Measurements from ENCODE around the gene PCSK7.

PCSK7 gene

GRCh38 chr11:117180020-117180419 is 51.9 kb downstream of the PCSK7 start:
- no peak for DNase-seq

DNA sequence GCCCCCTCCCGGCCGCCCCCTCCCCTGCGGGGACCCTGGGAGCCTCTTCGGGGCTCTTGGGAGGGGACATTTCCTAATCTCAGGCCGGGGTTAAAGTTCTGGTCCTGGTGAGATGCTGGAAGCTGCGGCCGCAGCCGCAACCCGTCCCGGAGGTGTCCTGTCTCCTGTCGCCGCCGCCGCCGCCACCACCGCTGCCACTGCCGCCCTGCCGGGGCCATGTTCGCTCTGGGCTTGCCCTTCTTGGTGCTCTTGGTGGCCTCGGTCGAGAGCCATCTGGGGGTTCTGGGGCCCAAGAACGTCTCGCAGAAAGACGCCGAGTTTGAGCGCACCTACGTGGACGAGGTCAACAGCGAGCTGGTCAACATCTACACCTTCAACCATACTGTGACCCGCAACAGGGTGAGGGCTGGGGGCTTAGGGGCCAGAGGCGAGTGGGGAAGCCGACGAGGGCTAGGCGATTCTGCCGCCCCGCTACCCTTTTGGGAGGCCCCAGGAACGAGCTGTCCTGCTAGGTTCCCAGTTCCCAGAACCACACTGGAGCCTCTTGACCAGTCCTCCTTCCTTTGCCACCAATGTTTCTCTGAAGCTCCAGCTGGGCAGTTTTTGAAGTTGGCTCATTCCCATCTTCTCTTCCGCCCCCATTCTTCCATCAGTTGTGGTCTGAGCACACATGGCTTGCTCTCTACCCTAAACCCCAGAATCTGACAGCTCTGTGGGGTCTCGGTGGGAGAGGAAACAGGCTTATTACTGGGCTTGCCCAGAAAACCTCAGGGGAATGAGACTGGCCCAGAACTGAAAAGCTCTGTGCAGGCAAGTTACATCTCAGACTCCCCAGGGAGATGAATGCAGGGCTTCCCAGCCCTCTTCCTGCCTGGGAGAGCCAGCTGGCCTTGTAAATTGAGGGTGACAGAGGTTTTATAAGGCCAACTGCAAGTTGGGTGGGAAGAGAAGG is 52.5 kb downstream of the PCSK7 start:
- DNase-seq, result peak; percentile 65

DNA sequence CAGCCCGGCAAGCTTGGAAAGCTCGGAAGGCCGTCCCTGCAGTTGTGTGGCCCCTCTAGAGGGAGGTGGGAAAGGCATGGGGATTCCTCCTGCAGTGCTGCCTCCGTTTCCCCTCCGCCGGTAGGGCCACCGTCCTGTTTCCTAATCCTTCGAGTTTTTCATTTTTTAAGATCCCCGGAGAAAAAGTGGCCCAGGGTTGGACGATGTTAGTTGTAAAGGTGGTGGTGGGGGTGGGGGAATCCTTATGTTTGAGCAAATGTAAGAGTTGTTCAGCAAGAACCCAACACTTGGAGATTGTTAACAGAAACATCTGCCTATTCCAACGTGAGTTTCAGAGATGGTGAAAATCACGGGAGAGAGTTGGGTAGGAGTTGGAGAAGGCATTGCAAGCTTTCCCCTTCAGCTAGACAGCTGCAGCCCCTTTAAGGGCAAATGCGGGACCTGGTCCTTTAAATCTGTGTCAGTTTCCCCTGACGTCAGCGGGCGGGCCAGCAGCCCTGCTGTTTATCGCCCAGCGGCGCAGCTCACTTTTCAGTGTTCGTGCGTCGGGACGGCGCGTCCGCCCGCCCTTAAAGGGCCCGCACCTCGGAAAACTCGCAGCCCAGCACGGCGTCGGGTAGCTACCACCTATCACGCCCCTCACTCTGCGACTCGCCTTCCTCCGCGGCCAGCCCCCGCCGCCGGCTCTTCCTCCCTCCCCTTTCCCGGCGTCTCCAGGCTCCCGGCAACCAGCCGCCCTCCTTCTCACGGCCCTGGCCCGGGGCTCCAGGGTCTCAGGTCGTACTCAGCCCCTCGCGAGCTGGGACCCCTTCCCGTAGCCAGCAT is 53.5 kb downstream of the PCSK7 start, which contains the start of gene SIDT2:
Gene SIDT2 (plus strand): TSS at position 534 of the 825 bp plus-strand sequence. CDS start 521 bp downstream, outside the sequence.
- DNase-seq, result peak; percentile 88 to 91

DNA sequence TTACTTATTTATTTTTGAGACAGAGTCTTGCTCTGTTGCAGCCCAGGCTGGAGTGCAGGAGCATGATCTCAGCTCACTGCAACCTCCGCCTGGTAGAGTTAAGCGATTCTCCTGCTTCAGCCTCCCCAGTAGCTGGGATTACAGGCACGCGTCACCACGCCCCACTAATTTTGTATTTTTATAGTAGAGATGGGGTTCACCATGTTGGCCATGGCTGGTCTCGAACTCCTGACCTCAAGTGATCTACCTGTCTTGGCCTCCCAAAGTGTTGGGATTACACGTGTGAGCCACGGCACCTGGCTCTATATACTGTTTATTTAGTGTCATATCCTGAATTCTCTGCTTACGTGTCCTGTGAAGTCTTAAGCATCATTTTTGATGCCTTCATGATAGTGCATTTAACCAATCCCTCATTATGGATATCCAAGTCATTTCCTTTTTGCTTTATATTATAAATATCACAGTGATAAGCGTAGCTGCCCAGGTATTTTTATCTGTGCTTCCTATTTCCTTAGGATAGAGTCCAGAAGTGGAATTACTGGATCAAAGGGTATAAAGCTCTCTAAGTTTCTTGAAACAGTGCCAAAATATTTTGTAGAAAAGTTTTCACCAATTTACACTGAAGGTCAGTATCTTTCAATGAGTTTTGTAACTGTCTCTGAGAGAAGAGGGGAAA is 54.2 kb downstream of the PCSK7 start:
- DNase-seq, result peak in 1 of 2 experiments; percentile 15

- no peak for DNase-seq
Measured at GRCh38 chr11:117176186-117176585, 55.7 kb downstream of the PCSK7 start.

DNA sequence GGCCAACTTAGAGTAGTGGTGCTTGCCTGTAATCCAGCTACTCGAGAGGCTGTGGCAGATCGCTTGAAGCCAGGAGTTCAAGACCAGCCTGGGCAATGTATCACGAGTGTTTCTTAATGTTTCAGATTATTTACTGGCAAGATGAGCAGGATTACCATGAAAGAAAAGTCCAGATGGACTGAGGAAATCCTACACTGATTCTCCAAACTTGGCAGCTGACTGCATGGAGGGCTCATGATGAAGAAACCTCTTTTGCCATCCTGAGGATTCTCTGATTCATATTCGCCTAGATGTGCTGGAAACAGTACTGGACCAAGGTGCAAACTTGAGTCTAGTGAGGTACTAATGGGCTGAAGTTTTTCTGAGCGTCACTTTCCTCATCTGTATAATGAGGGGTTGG is 56.1 kb downstream of the PCSK7 start:
- no peak for DNase-seq

DNA sequence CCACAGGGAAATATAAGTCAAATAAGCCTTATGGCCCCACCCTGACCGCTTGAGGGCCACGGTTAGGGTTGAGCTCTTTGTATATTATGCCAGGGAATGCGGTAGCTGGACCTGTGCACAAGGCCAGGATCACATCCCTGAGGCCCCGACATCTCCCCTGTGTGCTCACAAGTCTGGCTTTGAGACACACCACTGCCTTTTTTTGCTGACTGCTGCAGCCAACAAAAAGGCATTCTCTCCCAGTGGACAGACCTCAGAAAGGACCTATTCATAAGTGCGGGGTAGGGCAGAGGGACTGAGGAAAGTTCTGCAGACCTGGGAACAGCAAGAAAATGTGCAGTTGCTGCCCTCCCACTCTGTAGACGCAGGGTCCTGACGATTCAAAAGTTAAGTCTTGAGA is 56.8 kb downstream of the PCSK7 start:
- no peak for DNase-seq

DNA sequence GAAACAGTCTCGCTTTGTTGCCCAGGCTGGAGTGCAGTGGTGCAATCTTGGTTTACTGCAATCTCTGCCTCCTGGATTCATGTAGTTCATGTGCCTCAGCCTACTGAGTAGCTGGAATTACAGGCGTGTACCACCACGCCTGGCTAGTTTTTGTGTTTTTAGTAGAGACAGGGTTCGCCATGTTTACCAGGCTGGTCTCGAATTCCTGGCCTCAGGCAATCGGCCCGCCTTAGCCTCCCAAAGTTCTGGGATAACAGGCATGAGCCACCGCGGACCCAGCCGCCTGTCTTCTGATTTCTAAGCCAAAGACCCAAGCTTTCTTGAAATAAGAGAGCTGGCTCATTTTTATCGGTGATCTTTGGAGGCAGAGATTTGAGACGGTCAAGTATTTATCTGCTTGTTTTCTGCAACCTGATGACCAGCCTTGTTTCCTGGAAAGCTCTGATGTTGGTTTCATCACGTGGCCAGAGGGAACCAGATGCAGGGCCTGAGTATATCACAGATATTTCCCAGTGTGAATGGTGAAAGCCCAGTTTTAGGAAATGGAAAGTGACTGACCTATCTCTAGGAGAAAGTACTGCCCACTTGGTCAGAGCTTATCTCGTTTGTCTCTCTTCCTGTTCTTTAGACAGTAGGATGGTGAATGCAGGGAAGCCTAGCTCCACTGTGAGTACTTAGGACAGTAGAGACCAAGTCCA is 59.0 kb downstream of the PCSK7 start:
- no peak for DNase-seq

DNA sequence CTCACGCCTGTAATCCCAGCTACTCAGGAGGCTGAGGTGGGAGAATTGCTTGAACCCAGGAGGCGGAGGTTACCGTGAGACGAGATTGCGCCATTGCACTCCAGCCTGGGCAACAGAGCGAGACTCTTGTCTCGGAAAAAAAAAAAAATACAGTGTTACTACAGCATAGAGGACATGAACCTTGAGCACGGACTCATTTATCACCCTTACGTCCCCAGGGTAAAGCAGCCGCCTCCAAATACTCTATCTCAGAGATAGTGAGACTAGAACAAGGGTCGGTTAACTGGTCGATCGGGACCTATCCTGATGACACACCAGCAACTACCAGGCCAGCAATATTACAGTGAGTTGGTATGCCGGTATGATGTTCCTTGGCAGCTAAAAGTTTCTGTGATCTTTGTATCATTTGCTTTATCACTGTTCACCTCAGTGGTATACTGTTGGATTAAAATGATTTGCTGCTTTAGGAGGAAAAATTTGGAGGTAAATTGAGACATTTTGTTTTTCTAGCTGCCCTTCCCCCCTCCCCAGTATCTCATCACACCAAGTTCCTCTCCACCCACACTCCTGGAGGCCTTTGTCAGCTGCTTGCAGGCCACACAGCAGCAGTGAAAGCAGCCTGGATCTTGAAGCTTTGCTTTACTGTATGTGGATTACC is 60.3 kb downstream of the PCSK7 start:
- DNase-seq, result no peak

DNA sequence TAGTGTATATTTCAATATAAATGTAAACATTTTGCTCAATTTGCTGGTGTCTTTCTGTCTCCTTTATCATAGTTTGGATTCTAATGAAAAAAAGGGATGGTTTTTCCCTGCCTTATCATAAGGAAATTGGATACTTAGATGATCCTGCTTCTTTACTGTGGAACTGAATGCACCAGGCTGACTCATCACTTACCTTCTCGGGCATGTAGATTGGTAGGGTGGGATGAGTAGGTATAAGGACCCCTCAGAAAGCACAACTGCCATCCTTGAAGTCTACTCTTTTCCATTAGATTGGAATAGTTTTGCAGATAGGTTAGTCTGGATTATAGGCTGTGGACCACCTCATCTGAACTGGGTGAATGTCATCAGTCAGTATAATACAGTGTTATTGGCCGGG is 60.9 kb downstream of the PCSK7 start:
- no peak for DNase-seq

GRCh38 chr11:117170210-117170609 is 61.7 kb downstream of the PCSK7 start:
- DNase-seq, result no peak

GRCh38 chr11:117169736-117170135 is 62.1 kb downstream of the PCSK7 start:
- DNase-seq, result no peak

DNA sequence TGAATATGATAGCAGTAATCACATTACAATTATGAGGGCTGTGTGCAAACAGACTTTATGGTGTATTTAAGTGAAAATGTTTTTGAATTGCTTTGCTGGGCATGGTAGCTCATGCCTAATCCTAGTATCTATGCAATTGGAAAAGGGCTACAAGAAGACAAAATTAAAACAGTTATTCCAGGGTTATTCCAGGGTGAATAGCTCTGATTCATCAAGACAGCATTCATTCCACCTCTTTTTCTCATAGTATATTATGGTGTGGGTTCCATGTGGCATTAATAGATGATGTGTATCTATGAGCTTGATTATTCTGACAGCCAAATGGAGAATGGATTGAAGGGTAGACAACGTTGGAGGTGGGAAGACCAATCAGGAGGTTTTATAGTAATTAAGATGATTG is 65.4 kb downstream of the PCSK7 start:
- DNase-seq, result no peak

GRCh38 chr11:117160826-117161225 is 71.0 kb downstream of the PCSK7 start:
- DNase-seq, result no peak

GRCh38 chr11:117159892-117160291 is 72.0 kb downstream of the PCSK7 start:
- DNase-seq, result no peak

DNA sequence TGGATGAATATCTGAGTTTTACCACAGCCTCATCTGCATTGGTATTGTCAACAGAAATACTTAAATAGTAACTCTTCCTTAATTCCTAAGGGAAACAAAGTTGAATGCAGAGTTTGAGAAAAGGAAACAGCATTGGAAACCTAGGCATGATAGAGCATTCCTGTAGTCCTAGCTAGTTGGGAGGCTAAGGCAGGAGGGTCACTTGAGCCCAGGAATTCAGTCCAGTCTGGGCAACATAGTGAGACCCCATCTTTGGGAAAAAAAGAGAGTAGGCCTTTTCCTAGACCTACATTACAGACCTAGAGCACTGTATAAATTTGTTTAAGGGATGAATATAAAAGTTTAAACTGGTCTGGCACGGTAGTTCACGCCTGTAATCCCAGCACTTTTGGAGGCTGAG is 74.4 kb downstream of the PCSK7 start:
- no peak for DNase-seq

GRCh38 chr11:117154468-117154867 is 77.4 kb downstream of the PCSK7 start:
- no peak for DNase-seq
